Measurements from ENCODE around the gene HMGN4. TPM values are rescaled to one million over a fixed set of nuclear protein-coding genes. Genes with fewer than 3 reads are reported as not detected.

The HMGN4 gene
- total and polyA plus RNA-seq, 9 of the 15 experiments (the other 6 are each of a cell fraction or from before 2014, with no cell fraction given): 35.4 to 134 (median 94.1) TPM

- TF ChIP-seq ZNF57 (CRISPR knock-in tag; IDR thresholded peaks at IDR 0.05) (no peak), GATA2 (CRISPR knock-in tag; IDR thresholded peaks at IDR 0.05) (no peak), ZNF431 (CRISPR knock-in tag; IDR thresholded peaks at IDR 0.05) (no peak; the same call in 1 of the 2 replicates), TAF9B (IDR thresholded peaks at IDR 0.05; ENCODE audit: partially characterized antibody) (peak; percentile 31), ZNF280A (IDR thresholded peaks at IDR 0.05; ENCODE audit: low read depth, partially characterized antibody) (no peak), MYBL2 (IDR thresholded peaks at IDR 0.05; ENCODE audit: low read depth) (no peak; the same call in 1 of the 2 replicates), MYBL2 (CRISPR knock-in tag; IDR thresholded peaks at IDR 0.05; ENCODE audit: borderline replicate concordance) (no peak), YY1 (IDR thresholded peaks at IDR 0.05; ENCODE audit: borderline replicate concordance in 1 of 3, control insufficient read depth in 1 of 3, extremely low read depth in 1 of 3, insufficient read depth in 3 of 3, insufficient read length in 1 of 3, insufficient replicate concordance in 2 of 3, low read depth in 1 of 3, low read length in 2 of 3) (peak in 1 of 3 experiments; percentile 44), MED1 (CRISPR knock-in tag; IDR thresholded peaks at IDR 0.05; ENCODE audit: borderline replicate concordance) (no peak), ZBTB1 (CRISPR knock-in tag; IDR thresholded peaks at IDR 0.05; ENCODE audit: borderline replicate concordance, low read depth) (no peak), MCM7 (IDR thresholded peaks at IDR 0.05) (no peak; a peak in 1 of 4 replicates), OTX1 (CRISPR knock-in tag; IDR thresholded peaks at IDR 0.05) (no peak), BDP1 (IDR thresholded peaks at IDR 0.05; ENCODE audit: insufficient read depth, insufficient read length) (peak; percentile 75), SNAPC5 (CRISPR knock-in tag; IDR thresholded peaks at IDR 0.05) (no peak), ZNF699 (CRISPR knock-in tag; IDR thresholded peaks at IDR 0.05; ENCODE audit: insufficient replicate concordance) (no peak), HNRNPL (IDR thresholded peaks at IDR 0.05; ENCODE audit: low read depth, low read length) (0 out of 2 replicates have a peak, but pooled peaks have one; percentile 64), TRIM25 (IDR thresholded peaks at IDR 0.05; ENCODE audit: borderline replicate concordance) (0 out of 2 replicates have a peak, but pooled peaks have one; percentile 55)
Observed at GRCh38 chr6:26553635-26554446, 15.7 kb downstream of the HMGN4 start (continued).

Data from K562 (cell line).